Endothelial cell of umbilical vein (primary cell): ENCODE data around the gene FOXA1. TPM values are rescaled to one million over a fixed set of nuclear protein-coding genes. Genes with fewer than 3 reads are reported as not detected.

Experiments used
- BruUV-seq: library from RNA; stranded (reverse); fragments of 400-500 nt; replicated peaks from 2 replicates; lab custom pipeline; 2021; lab: Mats Ljungman, UMichigan
- CTCF ChIA-PET: fragments of 300-600, 350-600 bp; sonication (Branson Sonifier 250); formaldehyde crosslinking; loops from one replicate; lab custom pipeline; 2021; ENCODE audit warnings: antibody characterized with exemption, inconsistent platforms; lab: Charles Lee
- POLR2A ChIA-PET: fragments of 300-600, 350-600 bp; sonication (Branson Sonifier 250); formaldehyde crosslinking; loops from one replicate; lab custom pipeline; 2021; ENCODE audit warnings: antibody characterized with exemption, inconsistent platforms; lab: Charles Lee
- DNase-seq: peaks from one replicate; pipeline ENCODE4 v3.0.0-alpha.2; 2011; ENCODE audit warnings: low read depth, low spot score
- FAIRE-seq: peaks from 2 replicates; lab custom pipeline; 2011; peaks lifted over from hg19 to GRCh38; lab: Jason Lieb, UNC
- H2AFZ ChIP-seq: 2 replicates; pipeline ENCODE4 v1.6.0; 2012; ENCODE audit warnings: low read depth, low read length, control low read depth, inconsistent platforms
- H3K27ac ChIP-seq: 2 replicates; pipeline ENCODE4 v1.5.1; 2011; ENCODE audit warnings: low read depth, mild to moderate bottlenecking, control low read depth, low read length, moderate library complexity; ENCODE audit not compliant: insufficient read depth
- H3K27me3 ChIP-seq, 2 experiments: 2 replicates each; pipeline versions ENCODE4 v1.6.0 to v1.6.1; 2011; ENCODE audit warnings: low read length in 2 of 2, mixed read lengths in 1 of 2; ENCODE audit not compliant: control insufficient read depth in 2 of 2, insufficient read depth in 2 of 2
- H3K36me3 ChIP-seq, 2 experiments: 2 replicates in 1 of 2; 3 replicates in 1 of 2; pipeline ENCODE4 v1.5.1; 2011; ENCODE audit warnings: low read length in 2 of 2, mild to moderate bottlenecking in 1 of 2, moderate library complexity in 1 of 2; ENCODE audit not compliant: control insufficient read depth in 2 of 2, insufficient read depth in 2 of 2; ENCODE audit errors: extremely low read depth in 1 of 2
- H3K4me1 ChIP-seq: 3 replicates; pipeline ENCODE4 v1.5.1; 2011; ENCODE audit warnings: mild to moderate bottlenecking, low read length; ENCODE audit not compliant: control insufficient read depth, insufficient read depth; ENCODE audit errors: extremely low read depth
- H3K4me2 ChIP-seq: 2 replicates; pipeline ENCODE4 v1.6.1; 2011; ENCODE audit warnings: low read length, control low read depth, mixed read lengths; ENCODE audit not compliant: insufficient read depth
- H3K4me3 ChIP-seq, 3 experiments: fragments of 200-600 bp in 1 of 3; sonication (generic), shearing (Covaris generic) in 1 of 3; replicated peaks in 1 of 3; 2 replicates each; pipeline ENCODE4 v1.5.1; 2011 to 2016; ENCODE audit warnings: control low read depth in 3 of 3, low read length in 3 of 3, mild to moderate bottlenecking in 2 of 3, inconsistent platforms in 1 of 3, low read depth in 1 of 3, moderate library complexity in 1 of 3; ENCODE audit not compliant: insufficient read depth in 1 of 3
- H3K79me2 ChIP-seq: 2 replicates; pipeline ENCODE4 v1.6.0; 2012; ENCODE audit warnings: low read length, inconsistent platforms; ENCODE audit not compliant: control insufficient read depth, insufficient read depth
- H3K9ac ChIP-seq: replicated peaks from 2 replicates; pipeline ENCODE3; 2011; ENCODE audit warnings: low read length, control low read depth; ENCODE audit not compliant: insufficient read depth; ENCODE audit errors: extremely low read depth
- H3K9me1 ChIP-seq: replicated peaks from 3 replicates; pipeline ENCODE4 v1.6.0; 2011; ENCODE audit warnings: mild to moderate bottlenecking, low read length; ENCODE audit not compliant: control insufficient read depth, insufficient read depth; ENCODE audit errors: extremely low read depth
- H3K9me3 ChIP-seq: replicated peaks from 2 replicates; pipeline ENCODE4 v1.5.1; 2012; ENCODE audit warnings: low read length, inconsistent platforms; ENCODE audit not compliant: control insufficient read depth, insufficient read depth
- H4K20me1 ChIP-seq: replicated peaks from 2 replicates; pipeline ENCODE3; 2011; ENCODE audit warnings: mild to moderate bottlenecking, low read length; ENCODE audit not compliant: control insufficient read depth, insufficient read depth; ENCODE audit errors: extremely low read depth
- CTCF ChIP-seq, 2 donors: IDR thresholded peaks; 1 replicate in 1 of 2; 2 replicates in 1 of 2; pipeline ENCODE4 v1.5.1; 2011; ENCODE audit warnings: low read length in 2 of 2, mild to moderate bottlenecking in 2 of 2, moderate library complexity in 2 of 2, control low read depth in 1 of 2, inconsistent platforms in 1 of 2, low read depth in 1 of 2; ENCODE audit not compliant: insufficient read depth in 1 of 2; ENCODE audit errors: extremely low read depth in 1 of 2
- EZH2 ChIP-seq: IDR thresholded peaks from 2 replicates; pipeline ENCODE4 v1.6.1; 2012; ENCODE audit warnings: borderline replicate concordance, low read depth, mild to moderate bottlenecking, moderate library complexity, low read length, inconsistent platforms; ENCODE audit not compliant: severe bottlenecking
- FOS ChIP-seq: IDR thresholded peaks from 2 replicates; pipeline ENCODE4 v1.6.1; 2011; ENCODE audit warnings: mild to moderate bottlenecking, low read length, moderate library complexity, borderline replicate concordance; ENCODE audit not compliant: insufficient read depth
- GATA2 ChIP-seq: IDR thresholded peaks from 2 replicates; pipeline ENCODE4 v1.7.0; 2011; ENCODE audit warnings: low read depth, mild to moderate bottlenecking, moderate library complexity, mixed read lengths, low read length; ENCODE audit not compliant: insufficient read length, insufficient read depth
- JUN ChIP-seq: IDR thresholded peaks from 2 replicates; pipeline ENCODE4 v1.6.1; 2011; ENCODE audit warnings: borderline replicate concordance, low read depth; ENCODE audit not compliant: insufficient read length, insufficient read depth
- MAX ChIP-seq: IDR thresholded peaks from 2 replicates; pipeline ENCODE4 v1.6.1; 2011; ENCODE audit not compliant: insufficient read depth, insufficient read length
- MYC ChIP-seq: IDR thresholded peaks from one replicate; pipeline ENCODE4 v1.6.1; 2011; ENCODE audit warnings: mild to moderate bottlenecking, low read depth, low read length
- POLR2A ChIP-seq: IDR thresholded peaks from 2 replicates; pipeline ENCODE4 v1.6.1; 2012; ENCODE audit warnings: low read depth, mild to moderate bottlenecking, control low read depth, low read length
- POLR2AphosphoS5 ChIP-seq: IDR thresholded peaks from 2 replicates; pipeline ENCODE4 v1.6.1; 2012; ENCODE audit warnings: low read depth, mild to moderate bottlenecking, control low read depth, low read length, moderate library complexity; ENCODE audit not compliant: insufficient read depth
- dilution Hi-C: fragments of 300-500 bp; cut with MboI; formaldehyde crosslinking; loops from one replicate; pipeline ENCODE4 v1.15.0; 2019; ENCODE audit warnings: low sequenced_read_pairs; ENCODE audit not compliant: extremely low pct_ligation_motif_present
- intact Hi-C: fragments of 100-400 bp; cut with micrococcal nuclease; formaldehyde crosslinking; loops from one replicate; pipeline ENCODE4 v1.10.0; 2022
- polyA plus RNA-seq, 4 experiments: library from polyadenylated mRNA; depleted of rRNA in 3 of 4; stranded (reverse) in 3 of 4; unstranded in 1 of 4; fragments of >200 nt; gene quantifications; 2 replicates each; pipeline versions ENCODE4 v1.2.1 to v1.2.3, GENCODE V29; 2011 to 2012; ENCODE audit warnings: missing spikeins in 1 of 4
- total RNA-seq: library from RNA; stranded (reverse); gene quantifications from 2 replicates; pipeline ENCODE4 v1.2.3, GENCODE V29; 2021

Gene FOXA1
- total and polyA plus RNA-seq, 2 donors (not counting 3 experiments of a cell fraction or from before 2014, with no cell fraction given): 0.06 TPM; not detected in 1

- Histone ChIP-seq H3K4me2 (no peak overlapping the region), H3K9me3 (peaks cover 3% of the 10 kb centered on the region), H3K9me1 (no peaks in the 10 kb centered on the region), H3K27ac (no peak overlapping the region), H3K27me3 (peaks cover 0 to 10% of the 10 kb centered on the region in 2 experiments), H3K4me1 (no peaks in the 10 kb centered on the region), H3K9ac (no peak overlapping the region), H4K20me1 (no peaks in the 10 kb centered on the region), H2AFZ (no peak overlapping the region), H3K36me3 (no peaks in the 10 kb centered on the region), H3K79me2 (no peaks in the 10 kb centered on the region), H3K4me3 (no peak overlapping the region)
- FAIRE-seq (no peak), DNase-seq (no peak)
- intact Hi-C loops: no loop called here
- TF ChIP-seq JUN (no peak), FOS (no peak), POLR2AphosphoS5 (no peak), EZH2 (no peak), POLR2A (no peak), GATA2 (no peak), MAX (no peak)
- no TSS peak for BruUV-seq
- POLR2A ChIA-PET: no interaction called here
- CTCF ChIA-PET: no interaction called here
- dilution Hi-C loops: no loop called here
Measured at GRCh38 chr14:37617864-37618365, 22.9 kb upstream of the FOXA1 start.

GRCh38 chr14:37616853-37617252 lies 21.8 kb upstream of the FOXA1 start:
- POLR2A ChIA-PET: no interaction called here
- no peak overlapping the region for H2AFZ ChIP-seq
- intact Hi-C loops: no loop called here
- no peak for TF ChIP-seq MYC
- TF ChIP-seq POLR2A: no peak
- TF ChIP-seq MAX: no peak
- TF ChIP-seq FOS: no peak
- no peak for TF ChIP-seq JUN
- TF ChIP-seq CTCF (IDR thresholded peaks at IDR 0.05; ENCODE audit: extremely low read depth in 1 of 2, insufficient read depth in 1 of 2, low read depth in 1 of 2, low read length in 2 of 2): no peak
- no peak for TF ChIP-seq EZH2
- no peak for TF ChIP-seq GATA2
- no peak for TF ChIP-seq POLR2AphosphoS5
- no peaks in the 10 kb centered on the region for H3K9me1 ChIP-seq
- dilution Hi-C loops: no loop called here
- no peak overlapping the region for H3K4me2 ChIP-seq
- no peak for DNase-seq
- no peak for FAIRE-seq
- CTCF ChIA-PET: no interaction called here
- H3K9ac ChIP-seq: no peak overlapping the region
- H3K4me3 ChIP-seq: no peak overlapping the region
- peaks cover 3% of the 10 kb centered on the region for H3K9me3 ChIP-seq
- no TSS peak for BruUV-seq
- H3K27me3 ChIP-seq: peaks cover 4 to 20% of the 10 kb centered on the region in 2 experiments
- no peak overlapping the region for H3K27ac ChIP-seq
- H3K4me1 ChIP-seq: no peaks in the 10 kb centered on the region
- H3K79me2 ChIP-seq: no peaks in the 10 kb centered on the region
- no peaks in the 10 kb centered on the region for H4K20me1 ChIP-seq
- H3K36me3 ChIP-seq: no peaks in the 10 kb centered on the region
